Epithelial cell of esophagus (primary cell): ENCODE measurements around the gene ARHGAP26.

Experiments used
- DNase-seq: peaks from one replicate; pipeline ENCODE4 v3.0.0; 2010; ENCODE audit warnings: low read depth
- H3K4me3 ChIP-seq: 2 replicates; pipeline ENCODE4 v1.5.1; 2011; ENCODE audit warnings: mild to moderate bottlenecking, low read length, control low read depth
- TF ChIP-seq, protein P1 (sequence below): IDR thresholded peaks from 2 replicates; pipeline ENCODE4 v1.5.1; 2011; ENCODE audit warnings: low read depth, mild to moderate bottlenecking, low read length, control low read depth, inconsistent platforms; ENCODE audit not compliant: insufficient read depth; ENCODE audit errors: missing control alignments

Gene ARHGAP26

DNA sequence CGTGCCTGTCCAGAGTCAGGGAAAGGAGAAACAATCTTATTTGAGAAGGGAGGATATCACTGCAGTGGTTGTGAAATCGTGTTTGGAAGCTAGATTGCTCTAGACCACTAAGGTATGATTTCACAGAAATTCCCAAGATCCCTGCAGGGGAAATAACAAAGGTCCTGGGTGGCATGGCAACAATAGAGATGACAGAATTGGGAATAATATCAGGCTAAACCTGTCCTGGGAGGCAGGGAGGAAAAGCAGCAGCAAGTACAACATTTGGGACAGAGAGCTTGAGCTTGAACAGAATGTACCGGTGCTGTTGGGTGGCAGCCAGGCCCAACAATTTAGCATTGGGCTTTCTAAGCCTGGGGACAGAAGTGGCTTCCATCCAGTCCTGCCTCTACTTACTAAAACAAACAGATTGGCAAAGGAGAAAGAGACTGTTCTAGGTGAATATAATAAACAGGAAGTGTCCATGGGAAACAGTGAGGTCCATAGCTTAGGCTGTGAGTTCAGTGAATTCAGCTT lies 17.0 kb upstream of the ARHGAP26 start:
- DNase-seq = peak; percentile 78
- TF ChIP-seq, protein P1, sequence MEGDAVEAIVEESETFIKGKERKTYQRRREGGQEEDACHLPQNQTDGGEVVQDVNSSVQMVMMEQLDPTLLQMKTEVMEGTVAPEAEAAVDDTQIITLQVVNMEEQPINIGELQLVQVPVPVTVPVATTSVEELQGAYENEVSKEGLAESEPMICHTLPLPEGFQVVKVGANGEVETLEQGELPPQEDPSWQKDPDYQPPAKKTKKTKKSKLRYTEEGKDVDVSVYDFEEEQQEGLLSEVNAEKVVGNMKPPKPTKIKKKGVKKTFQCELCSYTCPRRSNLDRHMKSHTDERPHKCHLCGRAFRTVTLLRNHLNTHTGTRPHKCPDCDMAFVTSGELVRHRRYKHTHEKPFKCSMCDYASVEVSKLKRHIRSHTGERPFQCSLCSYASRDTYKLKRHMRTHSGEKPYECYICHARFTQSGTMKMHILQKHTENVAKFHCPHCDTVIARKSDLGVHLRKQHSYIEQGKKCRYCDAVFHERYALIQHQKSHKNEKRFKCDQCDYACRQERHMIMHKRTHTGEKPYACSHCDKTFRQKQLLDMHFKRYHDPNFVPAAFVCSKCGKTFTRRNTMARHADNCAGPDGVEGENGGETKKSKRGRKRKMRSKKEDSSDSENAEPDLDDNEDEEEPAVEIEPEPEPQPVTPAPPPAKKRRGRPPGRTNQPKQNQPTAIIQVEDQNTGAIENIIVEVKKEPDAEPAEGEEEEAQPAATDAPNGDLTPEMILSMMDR = no peak

DNA sequence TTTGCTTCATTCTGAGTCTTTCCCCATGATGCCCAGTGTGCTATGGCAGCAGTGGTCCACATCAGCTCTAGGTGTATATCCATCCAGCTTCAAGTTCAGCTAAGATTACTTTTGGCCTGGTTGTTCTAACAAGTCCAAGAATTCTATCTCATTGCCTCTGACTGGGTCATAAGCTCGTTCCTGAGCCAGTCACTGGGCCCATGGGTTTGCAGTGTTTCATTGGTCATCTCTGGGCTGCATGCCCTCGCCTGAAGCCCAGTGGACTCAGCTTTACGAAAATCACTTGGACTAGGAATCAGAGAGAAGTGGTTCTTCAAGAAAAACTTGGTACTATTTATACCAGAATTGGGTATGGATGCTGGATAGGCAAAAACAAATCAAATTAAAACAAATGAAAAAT lies 16.1 kb upstream of the ARHGAP26 start:
- H3K4me3 ChIP-seq = no peak overlapping the region
- DNase-seq = no peak
- TF ChIP-seq, protein P1 = no peak

More for the DNA sequence above, 17.0 kb upstream of the ARHGAP26 start:
- H3K4me3 ChIP-seq = no peak overlapping the region

DNA sequence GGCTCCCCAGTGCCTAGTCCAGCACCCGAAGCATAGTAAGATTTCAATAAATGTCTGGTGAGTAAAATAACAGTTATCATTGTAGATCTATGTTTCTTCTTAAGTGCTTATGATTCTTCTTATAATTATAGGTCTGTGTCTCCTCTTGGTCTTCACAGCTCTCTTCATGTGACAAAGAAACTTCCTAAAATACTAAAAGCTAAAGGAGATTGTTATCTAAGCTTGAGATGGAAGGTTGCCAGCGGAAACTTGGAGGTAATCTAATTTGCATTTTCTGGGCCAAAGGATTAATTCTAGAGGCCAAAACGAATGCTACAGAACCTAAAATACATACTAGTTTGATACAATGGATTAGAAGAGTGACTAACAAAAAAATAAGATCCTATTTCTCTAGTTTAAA lies 13.6 kb upstream of the ARHGAP26 start:
- DNase-seq = no peak
- H3K4me3 ChIP-seq = no peak overlapping the region
- TF ChIP-seq, protein P1 = no peak

DNA sequence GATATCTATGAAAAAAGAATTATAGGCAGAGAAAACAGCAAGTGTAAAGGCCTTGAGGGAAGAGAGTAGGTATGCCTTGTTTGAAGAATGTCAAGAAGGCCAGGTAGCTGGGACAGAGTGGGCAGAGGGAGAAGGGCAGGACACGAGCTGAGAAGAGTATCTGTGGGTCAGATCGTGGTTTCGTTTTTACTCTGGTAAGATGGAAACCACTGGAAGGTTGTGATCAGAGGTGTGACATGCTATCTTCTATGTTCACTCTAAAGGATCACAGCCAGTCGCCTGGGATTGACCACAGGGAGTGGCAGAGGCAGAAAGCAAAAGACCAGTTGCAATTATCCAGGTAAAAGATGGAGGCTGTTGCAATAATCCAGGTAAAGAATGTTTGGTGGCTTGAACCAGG lies 12.6 kb upstream of the ARHGAP26 start:
- no peak overlapping the region for H3K4me3 ChIP-seq
- TF ChIP-seq, protein P1 = no peak
- no peak for DNase-seq

DNA sequence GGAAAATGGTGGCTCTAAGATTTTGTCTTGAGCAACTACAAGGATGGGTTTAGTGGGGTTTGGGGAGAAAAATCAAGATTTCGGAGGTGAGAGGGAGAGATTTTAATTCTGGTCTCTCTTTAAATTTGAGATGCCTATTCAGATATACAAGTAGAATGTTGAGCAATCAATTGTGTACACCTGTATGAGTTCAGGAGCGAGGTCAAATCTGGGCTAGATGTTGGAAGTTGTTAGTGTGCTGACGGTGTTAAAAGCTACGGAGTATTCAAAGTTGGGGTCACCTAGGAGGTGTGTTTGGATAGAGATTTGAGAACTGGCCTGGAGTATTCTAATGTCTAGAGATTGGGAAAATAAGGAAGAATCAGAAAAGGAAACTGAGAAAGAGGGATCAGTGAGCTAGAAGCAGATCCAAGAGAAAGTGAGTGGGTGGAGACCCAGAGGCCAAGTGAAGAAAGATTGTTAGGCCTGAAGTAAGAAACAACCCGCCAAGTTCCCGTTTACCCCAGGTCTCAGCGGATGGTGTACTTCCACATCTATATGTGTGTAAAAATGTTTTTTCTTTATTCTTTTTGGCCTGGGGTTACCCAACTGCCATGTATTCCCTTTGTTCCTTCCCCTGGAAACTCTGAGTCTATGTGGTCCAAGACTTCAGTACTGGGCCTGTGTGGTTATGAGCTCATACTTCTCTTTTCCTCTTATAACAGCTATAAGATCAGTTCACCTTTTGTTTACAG lies 11.9 kb upstream of the ARHGAP26 start:
- no peak overlapping the region for H3K4me3 ChIP-seq
- no peak for DNase-seq
- TF ChIP-seq, protein P1 = no peak

DNA sequence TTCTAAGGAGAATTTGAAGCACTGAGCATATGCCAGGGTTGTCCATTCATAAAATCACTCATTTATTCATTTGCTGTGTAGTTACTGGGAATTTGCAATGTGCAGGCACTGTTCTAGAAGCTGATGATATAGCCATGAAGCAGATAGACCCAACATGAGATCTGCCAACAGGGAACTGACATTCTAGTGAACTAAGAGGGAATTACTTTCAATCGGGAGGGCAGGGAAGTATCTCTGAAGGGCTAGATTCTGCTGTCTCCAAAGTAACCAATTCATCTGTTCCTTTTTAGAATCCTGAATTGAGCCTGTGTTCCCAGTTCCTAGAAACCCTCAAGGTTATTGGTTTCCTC lies 11.4 kb upstream of the ARHGAP26 start:
- DNase-seq = no peak

More for the DNA sequence above, 11.4 kb upstream of the ARHGAP26 start:
- TF ChIP-seq, protein P1 = no peak
- no peak overlapping the region for H3K4me3 ChIP-seq
